Transverse colon (tissue), 4 donors: Measurements from ENCODE around the gene SRP54. TPM values are rescaled to one million over a fixed set of nuclear protein-coding genes. Genes with fewer than 3 reads are reported as not detected.
"Not testable (repeated sequence)": the region's sequence is repeated elsewhere in the genome, so short reads cannot be mapped to it uniquely, and the experiment has no call there.

Experiments used
- DNase-seq: peaks from one replicate; pipeline ENCODE4 v3.0.0-alpha.2; 2019
- H3K27ac ChIP-seq, 4 donors: fragments of 200-600 bp; sonication (generic); 2 replicates each; pipeline ENCODE4 v1.5.1; 2016 to 2018; ENCODE audit warnings: inconsistent platforms in 4 of 4
- H3K27me3 ChIP-seq: fragments of 200-600 bp; sonication (generic); 2 replicates; pipeline ENCODE4 v1.5.1; 2017; ENCODE audit warnings: inconsistent platforms
- H3K36me3 ChIP-seq, 4 donors: fragments of 200-600 bp; sonication (generic); 2 replicates each; pipeline ENCODE4 v1.5.1; 2017 to 2019; ENCODE audit warnings: inconsistent platforms in 4 of 4
- H3K4me1 ChIP-seq, 4 donors: fragments of 200-600 bp; sonication (generic); 2 replicates each; pipeline ENCODE4 v1.5.1; 2017 to 2020; ENCODE audit warnings: inconsistent platforms in 4 of 4
- H3K4me3 ChIP-seq, 4 donors: fragments of 200-600 bp; sonication (generic); 1 replicate in 1 of 4; 2 replicates in 3 of 4; pipeline versions ENCODE4 v1.5.1 to v1.6.1; 2017 to 2019; ENCODE audit warnings: inconsistent platforms in 4 of 4
- H3K9me3 ChIP-seq, 2 donors: fragments of 200-600 bp; sonication (generic); 2 replicates each; pipeline ENCODE4 v1.5.1; 2017 to 2019; ENCODE audit warnings: inconsistent platforms in 2 of 2
- EP300 ChIP-seq: sonication (generic); formaldehyde crosslinking; IDR thresholded peaks from one replicate; pipeline ENCODE4 v1.6.1; 2017; ENCODE audit warnings: antibody characterized with exemption, low read depth
- POLR2A ChIP-seq: fragments of 450-650 bp; IDR thresholded peaks from one replicate; pipeline ENCODE4 v1.6.1; 2016; ENCODE audit warnings: antibody characterized with exemption, mild to moderate bottlenecking, moderate library complexity
- POLR2AphosphoS5 ChIP-seq, 3 donors: sonication (generic); formaldehyde crosslinking; IDR thresholded peaks; one replicate each; pipeline ENCODE4 v1.6.1; 2016; ENCODE audit warnings: antibody characterized with exemption in 3 of 3
- WGBS, 2 donors: methylation state at CpG; one replicate each; pipeline ENCODE4 v1.1.5; 2018; ENCODE audit warnings: low coverage in 1 of 2; 5-methylcytosine and 5-hydroxymethylcytosine counted together
- in situ Hi-C, 4 donors: fragments of 200-750 bp; cut with MboI; loops; one replicate each; pipeline versions ENCODE4 v1.15.0 to v1.15.1; 2017; ENCODE audit warnings: low sequenced_read_pairs in 3 of 4, low pct_ligation_motif_present in 1 of 4, low pct_unique_long_range_greater_than_20kb in 1 of 4
- intact Hi-C: fragments of 100-400 bp; cut with DNase I; formaldehyde crosslinking; loops from one replicate; pipeline ENCODE4 v1.15.1; 2023; ENCODE audit warnings: low total_unique reads
- total RNA-seq, 4 donors: library from RNA; depleted of rRNA; stranded (reverse); fragments of >200 nt; gene quantifications; one replicate each; pipeline ENCODE4 v1.1.0, GENCODE V29; 2016
- TF ChIP-seq, protein P1 (sequence below), 5 experiments: fragments of 200-600 bp in 3 of 5; fragments of 450-650 bp in 2 of 5; sonication (generic) in 3 of 5; IDR thresholded peaks; 1 replicate in 2 of 5; 2 replicates in 3 of 5; pipeline ENCODE4 v1.5.1; 2016 to 2017; ENCODE audit warnings: antibody characterized with exemption in 5 of 5, inconsistent platforms in 3 of 5, mild to moderate bottlenecking in 2 of 5, moderate library complexity in 1 of 5

Gene SRP54
- total RNA-seq, 4 donors from 2014 or later, result 14.7 to 63.4 (median 35.2) TPM

DNA sequence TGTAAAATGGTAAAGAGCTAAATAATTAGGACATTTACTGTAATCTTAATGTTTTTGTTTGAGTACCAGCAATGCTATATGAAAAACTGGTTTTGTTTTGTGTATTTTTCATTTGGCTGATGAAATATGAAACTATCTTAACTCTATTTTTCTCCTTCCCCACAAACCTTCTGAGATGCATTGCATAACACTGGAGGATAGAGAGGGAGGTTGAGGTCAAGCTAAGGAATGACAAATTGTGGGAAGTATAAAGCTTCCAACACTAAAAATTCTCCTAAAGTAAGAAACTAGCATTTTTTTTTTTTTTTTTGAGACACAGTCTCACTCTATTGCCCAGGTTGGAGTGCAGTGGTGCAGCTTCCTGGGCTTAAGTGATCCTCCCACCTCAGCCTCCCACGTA, 31.5 kb upstream of the SRP54 start:
- 100% methylated on average over 1 of the region's 1 CpG; no CpG with 5 or more reads in 1 of the 2 donors for WGBS, 2 donors
- no peak overlapping the region for H3K27ac ChIP-seq
- no peak overlapping the region for H3K4me3 ChIP-seq
- no peaks in the 10 kb centered on the region for H3K9me3 ChIP-seq
- H3K4me1 ChIP-seq, result no peaks in the 10 kb centered on the region
- no peak for TF ChIP-seq POLR2AphosphoS5 (IDR thresholded peaks at IDR 0.05)
- no peak for TF ChIP-seq EP300
- TF ChIP-seq, protein P1, sequence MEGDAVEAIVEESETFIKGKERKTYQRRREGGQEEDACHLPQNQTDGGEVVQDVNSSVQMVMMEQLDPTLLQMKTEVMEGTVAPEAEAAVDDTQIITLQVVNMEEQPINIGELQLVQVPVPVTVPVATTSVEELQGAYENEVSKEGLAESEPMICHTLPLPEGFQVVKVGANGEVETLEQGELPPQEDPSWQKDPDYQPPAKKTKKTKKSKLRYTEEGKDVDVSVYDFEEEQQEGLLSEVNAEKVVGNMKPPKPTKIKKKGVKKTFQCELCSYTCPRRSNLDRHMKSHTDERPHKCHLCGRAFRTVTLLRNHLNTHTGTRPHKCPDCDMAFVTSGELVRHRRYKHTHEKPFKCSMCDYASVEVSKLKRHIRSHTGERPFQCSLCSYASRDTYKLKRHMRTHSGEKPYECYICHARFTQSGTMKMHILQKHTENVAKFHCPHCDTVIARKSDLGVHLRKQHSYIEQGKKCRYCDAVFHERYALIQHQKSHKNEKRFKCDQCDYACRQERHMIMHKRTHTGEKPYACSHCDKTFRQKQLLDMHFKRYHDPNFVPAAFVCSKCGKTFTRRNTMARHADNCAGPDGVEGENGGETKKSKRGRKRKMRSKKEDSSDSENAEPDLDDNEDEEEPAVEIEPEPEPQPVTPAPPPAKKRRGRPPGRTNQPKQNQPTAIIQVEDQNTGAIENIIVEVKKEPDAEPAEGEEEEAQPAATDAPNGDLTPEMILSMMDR (IDR thresholded peaks at IDR 0.05), result no peak
- no peak for TF ChIP-seq POLR2A
- no peaks in the 10 kb centered on the region for H3K27me3 ChIP-seq
- in situ Hi-C loops, result no loop called here
- DNase-seq, result no peak
- intact Hi-C loops, result no loop called here
- no peaks in the 10 kb centered on the region for H3K36me3 ChIP-seq

DNA sequence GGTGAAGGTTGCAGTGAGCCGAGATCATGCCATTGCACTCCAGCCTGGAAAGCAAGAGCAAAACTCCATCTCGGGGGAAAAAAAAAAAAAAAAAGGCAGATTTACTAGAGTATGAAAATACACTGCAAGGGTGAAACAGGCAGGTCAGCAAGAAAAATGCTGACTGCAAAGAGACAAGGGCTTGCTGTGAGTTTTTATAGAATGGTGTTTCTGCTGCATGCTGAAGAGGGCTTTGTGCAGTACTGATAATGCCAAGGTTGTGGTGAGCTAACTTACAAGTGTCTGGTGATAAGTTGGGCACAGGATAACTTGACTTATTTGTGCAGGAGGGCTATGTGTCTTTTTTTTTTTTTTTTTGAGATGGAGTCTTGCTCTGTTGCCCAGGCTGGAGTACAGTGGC, 25.9 kb upstream of the SRP54 start:
- DNase-seq, result no peak
- 93 to 100% methylated on average over 1 to 2 of the region's 2 CpGs for WGBS, 2 donors
- intact Hi-C loops (no loop called here), in situ Hi-C loops (no loop called here)
- no peak for TF ChIP-seq EP300
- TF ChIP-seq POLR2A, result no peak
- TF ChIP-seq POLR2AphosphoS5 (IDR thresholded peaks at IDR 0.05), result no peak
- TF ChIP-seq, protein P1 (IDR thresholded peaks at IDR 0.05), result no peak
- peaks cover 0 to 3% (median 1%) of the 10 kb centered on the region in 4 donors for H3K36me3 ChIP-seq
- no peak overlapping the region for H3K4me3 ChIP-seq
- no peaks in the 10 kb centered on the region for H3K4me1 ChIP-seq
- no peaks in the 10 kb centered on the region for H3K27me3 ChIP-seq
- H3K9me3 ChIP-seq, result no peaks in the 10 kb centered on the region
- no peak overlapping the region for H3K27ac ChIP-seq

DNA sequence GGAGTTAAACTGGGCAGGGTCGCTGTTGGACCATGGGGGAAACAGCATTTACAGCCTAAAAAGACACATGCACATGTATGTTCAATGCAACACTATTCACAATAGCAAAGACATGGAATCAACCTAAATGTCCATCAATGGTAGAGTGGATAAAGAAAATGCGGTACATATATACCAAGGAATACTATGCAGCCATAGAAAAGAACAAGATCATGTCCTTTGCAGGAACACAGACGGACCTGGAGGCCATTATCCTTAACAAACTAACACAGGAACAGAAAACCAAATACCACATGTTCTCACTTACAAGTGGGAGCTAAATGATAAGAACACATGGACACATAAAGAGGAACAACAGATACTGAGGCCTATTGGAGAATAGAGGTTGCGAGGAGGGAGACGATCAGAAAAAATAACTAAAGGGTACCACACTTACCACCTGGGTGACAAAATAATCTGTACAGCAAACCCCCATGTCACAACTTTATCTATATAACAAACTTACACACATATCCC, 25.0 kb upstream of the SRP54 start:
- H3K27me3 ChIP-seq, result no peaks in the 10 kb centered on the region
- no peaks in the 10 kb centered on the region for H3K4me1 ChIP-seq
- WGBS, 2 donors, result 95 to 100% methylated on average over 3 to 5 of the region's 5 CpGs
- H3K27ac ChIP-seq, result no peak overlapping the region
- in situ Hi-C loops, result no loop called here
- H3K9me3 ChIP-seq, result no peaks in the 10 kb centered on the region
- H3K36me3 ChIP-seq, result peaks cover 0 to 3% (median 1%) of the 10 kb centered on the region in 4 donors
- no peak overlapping the region for H3K4me3 ChIP-seq
- TF ChIP-seq POLR2A, result no peak
- no peak for TF ChIP-seq EP300
- TF ChIP-seq, protein P1 (IDR thresholded peaks at IDR 0.05), result no peak
- no peak for TF ChIP-seq POLR2AphosphoS5 (IDR thresholded peaks at IDR 0.05)
- no peak for DNase-seq
- intact Hi-C loops, result no loop called here

DNA sequence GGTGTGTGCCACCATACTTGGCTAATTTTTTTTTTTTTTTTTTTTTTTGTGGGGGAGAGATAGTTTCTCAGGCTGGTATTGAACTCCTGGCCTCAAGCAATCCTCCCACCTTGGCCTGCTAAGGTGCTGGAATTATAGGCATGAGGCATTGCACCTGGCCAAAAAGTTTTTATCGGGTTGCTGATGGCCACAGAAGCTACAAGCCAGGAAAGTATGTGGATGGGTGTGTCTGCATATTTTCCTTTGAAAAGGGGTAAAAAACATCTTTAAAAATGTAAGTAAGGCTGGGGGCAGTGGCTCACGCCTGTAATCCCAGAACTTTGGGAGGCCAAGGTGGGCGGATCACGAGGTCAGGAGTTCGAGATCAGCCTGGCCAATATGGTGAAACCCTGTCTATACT, 20.7 kb upstream of the SRP54 start:
- 95 to 100% methylated on average over 1 to 5 of the region's 5 CpGs for WGBS, 2 donors
- H3K9me3 ChIP-seq, in situ Hi-C loops: not testable (repeated sequence)

More for the DNA sequence above, 20.7 kb upstream of the SRP54 start:
- H3K4me1 ChIP-seq, H3K4me3 ChIP-seq, H3K36me3 ChIP-seq, H3K27ac ChIP-seq, H3K27me3 ChIP-seq, DNase-seq, intact Hi-C loops: not testable (repeated sequence)
